ENCODE results near the gene DLGAP1. TPM values are rescaled to one million over a fixed set of nuclear protein-coding genes. Genes with fewer than 3 reads are reported as not detected.

The DLGAP1 gene
- polyA plus RNA-seq, 1 of the 3 experiments (the other 2 are of a cell fraction): not detected

DNA sequence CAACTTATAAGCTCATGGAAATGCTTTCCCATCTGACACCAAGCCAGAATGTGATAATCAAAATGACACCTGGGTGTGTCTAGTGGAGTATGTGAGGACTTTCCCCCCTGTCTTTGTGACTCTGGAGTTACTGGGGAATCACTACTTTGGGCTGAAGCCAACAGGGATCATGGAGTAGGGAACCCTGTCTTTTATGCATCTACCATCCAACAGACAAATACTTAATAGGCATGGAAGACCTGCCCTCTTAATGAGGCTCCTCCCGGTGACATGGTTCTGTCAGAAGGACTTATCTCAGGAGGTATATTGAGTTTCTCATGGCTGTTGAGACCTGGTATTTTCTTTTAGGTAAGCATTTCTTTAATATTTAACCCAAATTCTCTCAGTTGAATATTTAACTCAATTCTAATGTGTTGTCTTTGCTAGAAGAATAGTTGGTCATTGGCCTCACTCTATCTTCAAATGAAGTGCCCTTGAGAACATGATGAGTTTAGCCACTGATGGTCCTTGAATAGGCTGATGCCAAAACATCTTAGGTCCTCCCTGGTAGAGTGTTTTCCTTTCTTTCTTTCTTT is 963.0 kb downstream of the DLGAP1 start (continued):
- TF ChIP-seq MXI1 (IDR thresholded peaks at IDR 0.05; ENCODE audit: low read depth, low read length): no peak
- no peak for TF ChIP-seq SMC3 (IDR thresholded peaks at IDR 0.05; ENCODE audit: low read depth, low read length)
- no peak for TF ChIP-seq SIN3A (IDR thresholded peaks at IDR 0.05; ENCODE audit: borderline replicate concordance, low read depth, low read length)

DNA sequence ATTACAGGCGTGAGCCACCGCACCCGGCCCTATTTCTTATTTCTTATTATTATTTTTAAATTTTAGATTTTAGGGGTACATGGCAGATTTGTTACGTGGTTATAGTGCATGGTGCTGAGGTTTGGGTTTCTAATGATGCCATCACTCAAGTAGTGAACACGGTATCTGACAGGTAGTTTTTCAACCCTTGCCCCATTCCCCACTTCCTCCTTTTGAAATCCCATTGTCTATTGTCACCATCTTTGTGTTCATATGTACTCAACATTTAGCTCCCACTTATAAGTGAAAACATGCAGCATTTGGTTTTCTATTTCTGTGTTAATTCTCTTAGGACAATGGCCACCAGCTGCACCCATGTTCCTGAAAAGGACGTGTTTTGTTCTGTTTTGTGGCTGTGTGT is 965.6 kb downstream of the DLGAP1 start:
- H3K36me3 ChIP-seq (replicated peaks in 1 of 2; ENCODE audit: control insufficient read depth in 1 of 2, insufficient read depth in 2 of 2, low read length in 1 of 2): no peaks in the 10 kb centered on the region
- no peak overlapping the region for H3K27ac ChIP-seq (ENCODE audit: low read depth in 2 of 2, low read length in 1 of 2)
- TF ChIP-seq GATA2 (CRISPR knock-in tag; IDR thresholded peaks at IDR 0.05) (no peak), CHD2 (IDR thresholded peaks at IDR 0.05; ENCODE audit: low read length, partially characterized antibody) (no peak), RCOR1 (IDR thresholded peaks at IDR 0.05; ENCODE audit: low read length) (no peak), GABPA (IDR thresholded peaks at IDR 0.05; ENCODE audit: low read depth) (no peak), ELF1 (IDR thresholded peaks at IDR 0.05) (no peak), FOXM1 (IDR thresholded peaks at IDR 0.05; ENCODE audit: low read depth) (no peak), NRF1 (IDR thresholded peaks at IDR 0.05; ENCODE audit: low read depth, low read length) (no peak), MXI1 (IDR thresholded peaks at IDR 0.05; ENCODE audit: low read depth, low read length) (no peak), TCF12 (IDR thresholded peaks at IDR 0.05) (no peak), JUND (IDR thresholded peaks at IDR 0.05) (no peak), NFIC (IDR thresholded peaks at IDR 0.05; ENCODE audit: borderline replicate concordance) (no peak), RFX5 (IDR thresholded peaks at IDR 0.05; ENCODE audit: low read length) (no peak)
- TF ChIP-seq, protein P1, sequence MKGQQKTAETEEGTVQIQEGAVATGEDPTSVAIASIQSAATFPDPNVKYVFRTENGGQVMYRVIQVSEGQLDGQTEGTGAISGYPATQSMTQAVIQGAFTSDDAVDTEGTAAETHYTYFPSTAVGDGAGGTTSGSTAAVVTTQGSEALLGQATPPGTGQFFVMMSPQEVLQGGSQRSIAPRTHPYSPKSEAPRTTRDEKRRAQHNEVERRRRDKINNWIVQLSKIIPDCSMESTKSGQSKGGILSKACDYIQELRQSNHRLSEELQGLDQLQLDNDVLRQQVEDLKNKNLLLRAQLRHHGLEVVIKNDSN (IDR thresholded peaks at IDR 0.05; ENCODE audit: borderline replicate concordance, low read depth): no peak
- TF ChIP-seq, protein P2, sequence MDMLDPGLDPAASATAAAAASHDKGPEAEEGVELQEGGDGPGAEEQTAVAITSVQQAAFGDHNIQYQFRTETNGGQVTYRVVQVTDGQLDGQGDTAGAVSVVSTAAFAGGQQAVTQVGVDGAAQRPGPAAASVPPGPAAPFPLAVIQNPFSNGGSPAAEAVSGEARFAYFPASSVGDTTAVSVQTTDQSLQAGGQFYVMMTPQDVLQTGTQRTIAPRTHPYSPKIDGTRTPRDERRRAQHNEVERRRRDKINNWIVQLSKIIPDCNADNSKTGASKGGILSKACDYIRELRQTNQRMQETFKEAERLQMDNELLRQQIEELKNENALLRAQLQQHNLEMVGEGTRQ (IDR thresholded peaks at IDR 0.05; ENCODE audit: borderline replicate concordance, low read depth, low read length): no peak
- TF ChIP-seq, protein P3, sequence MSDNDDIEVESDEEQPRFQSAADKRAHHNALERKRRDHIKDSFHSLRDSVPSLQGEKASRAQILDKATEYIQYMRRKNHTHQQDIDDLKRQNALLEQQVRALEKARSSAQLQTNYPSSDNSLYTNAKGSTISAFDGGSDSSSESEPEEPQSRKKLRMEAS (IDR thresholded peaks at IDR 0.05; ENCODE audit: low read depth): no peak
- H3K9me2 ChIP-seq: no peaks in the 10 kb centered on the region
- no peak overlapping the region for H3K4me2 ChIP-seq
- no peak overlapping the region for H3K4me3 ChIP-seq (ENCODE audit: low read depth in 2 of 2, low read length in 1 of 2)
- ChIA-PET CTCF (no interaction called here), POLR2A (no interaction called here)
- H3K27me3 ChIP-seq (ENCODE audit: insufficient read depth): no peaks in the 10 kb centered on the region
- H3K9ac ChIP-seq: no peak overlapping the region
- H2AFZ ChIP-seq (ENCODE audit: low read depth): no peak overlapping the region
- no peaks in the 10 kb centered on the region; a peak in 1 of 4 replicates for H3K4me1 ChIP-seq (ENCODE audit: control insufficient read depth in 1 of 2, insufficient read depth in 2 of 2, low read depth in 1 of 2, low read length in 1 of 2)
- WGBS (ENCODE audit: low lambda C conversion rate): 87% methylated on average over 6 of the region's 6 CpGs
- H4K20me1 ChIP-seq (ENCODE audit: insufficient read depth): no peaks in the 10 kb centered on the region
- H3K79me2 ChIP-seq (ENCODE audit: insufficient read depth): no peaks in the 10 kb centered on the region
- no peaks in the 10 kb centered on the region for H3K9me3 ChIP-seq
- H3F3A ChIP-seq (replicated peaks; ENCODE audit: insufficient read depth): no peaks in the 10 kb centered on the region
- no peak for DNase-seq
